HG02798 (cell line): ENCODE results near the gene KCNMB4.
"Not testable (repeated sequence)": the region's sequence is repeated elsewhere in the genome, so short reads cannot be mapped to it uniquely, and the experiment has no call there.

Experiments
- ATAC-seq: cut with Tn5 transposase; IDR thresholded peaks from one replicate; pipeline ENCODE4 v1.9.1; 2021; ENCODE audit warnings: mild to moderate bottlenecking; ENCODE audit not compliant: unreplicated experiment, poor library complexity

Gene KCNMB4

DNA sequence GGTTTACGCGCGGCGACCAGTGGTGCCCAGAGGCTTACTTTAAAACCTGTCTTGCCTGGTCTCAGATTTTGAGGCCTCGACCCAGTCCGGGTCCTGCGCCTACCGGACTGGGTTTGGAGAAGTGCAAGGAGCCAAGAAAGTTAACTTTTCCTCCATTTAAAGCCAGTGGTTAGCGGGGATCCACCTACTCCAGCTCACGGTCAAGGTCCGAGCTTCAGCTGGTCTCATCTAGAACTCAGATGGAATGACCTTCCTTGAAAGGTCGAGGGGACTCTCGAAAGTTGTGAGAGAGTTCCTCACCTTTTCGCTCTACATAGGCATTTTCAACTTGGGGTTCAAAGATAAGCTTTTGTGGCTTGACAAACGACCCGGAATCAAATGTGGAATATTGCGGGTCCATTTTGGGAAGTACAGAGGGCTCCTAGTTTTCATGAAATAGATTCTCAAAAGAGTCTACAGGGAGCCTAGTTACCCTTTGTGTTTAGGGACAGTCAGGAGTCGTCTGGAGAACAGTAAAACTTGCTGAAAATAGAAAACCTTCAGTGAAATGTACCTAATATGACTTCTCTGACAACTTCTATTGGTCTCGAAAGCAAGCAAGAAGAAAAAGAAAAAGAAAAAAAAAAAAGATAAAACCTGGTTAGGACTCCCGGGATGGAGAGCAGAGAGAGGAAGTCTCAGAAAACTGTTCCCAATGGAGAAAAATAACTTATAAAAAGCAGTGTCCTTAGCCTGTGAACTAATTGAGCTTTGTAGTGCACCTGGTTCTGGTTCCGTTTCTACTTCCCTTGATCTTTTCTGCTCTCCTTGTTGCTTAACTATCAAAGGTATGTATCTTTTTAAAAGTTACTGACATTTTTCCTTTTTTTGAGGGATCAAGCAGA is 1.4 kb downstream of the KCNMB4 start:
- ATAC-seq = no peak

DNA sequence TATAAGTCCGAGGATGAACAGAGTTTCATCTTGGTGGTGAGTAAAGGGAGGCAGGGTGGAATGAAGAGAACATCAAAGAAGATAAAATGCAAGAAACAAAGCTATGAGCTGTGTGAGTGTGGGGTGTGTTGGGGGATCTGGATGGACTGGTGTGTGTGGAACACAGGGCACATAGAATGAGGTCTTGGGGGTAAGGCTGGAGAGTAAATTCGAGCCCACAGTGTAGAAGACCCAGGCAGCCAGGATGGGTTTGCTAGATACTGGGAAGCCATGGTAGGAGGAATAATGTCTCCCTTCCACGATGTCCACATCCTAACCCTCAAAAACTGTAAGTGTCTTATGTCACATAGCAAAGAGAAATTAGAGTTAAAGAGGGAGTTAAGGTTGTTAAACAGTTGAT is 6.8 kb downstream of the KCNMB4 start:
- no peak for ATAC-seq

GRCh38 chr12:70379846-70380245 is 13.8 kb downstream of the KCNMB4 start:
- no peak for ATAC-seq

DNA sequence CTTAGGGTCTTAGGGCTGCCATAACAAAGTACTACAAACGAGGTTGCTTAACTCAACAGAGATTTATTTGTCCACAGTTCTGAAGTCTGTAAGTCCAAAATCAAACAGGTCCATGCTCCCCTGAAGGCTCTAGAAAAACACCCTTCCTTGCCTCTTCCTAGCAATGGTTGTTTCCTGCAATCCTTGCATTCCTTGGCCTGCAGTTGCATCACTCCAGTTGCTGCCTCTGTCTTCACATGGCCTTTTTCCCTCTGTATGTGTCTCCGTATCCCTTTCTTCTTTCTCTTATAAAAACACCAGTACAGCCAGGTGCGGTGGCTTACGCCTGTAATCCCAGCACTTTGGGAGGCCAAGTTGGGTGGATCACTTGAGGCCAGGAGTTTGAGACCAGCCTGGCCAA is 17.4 kb downstream of the KCNMB4 start:
- ATAC-seq = no peak

- no peak for ATAC-seq
Observed at GRCh38 chr12:70383886-70384285, 17.8 kb downstream of the KCNMB4 start.

DNA sequence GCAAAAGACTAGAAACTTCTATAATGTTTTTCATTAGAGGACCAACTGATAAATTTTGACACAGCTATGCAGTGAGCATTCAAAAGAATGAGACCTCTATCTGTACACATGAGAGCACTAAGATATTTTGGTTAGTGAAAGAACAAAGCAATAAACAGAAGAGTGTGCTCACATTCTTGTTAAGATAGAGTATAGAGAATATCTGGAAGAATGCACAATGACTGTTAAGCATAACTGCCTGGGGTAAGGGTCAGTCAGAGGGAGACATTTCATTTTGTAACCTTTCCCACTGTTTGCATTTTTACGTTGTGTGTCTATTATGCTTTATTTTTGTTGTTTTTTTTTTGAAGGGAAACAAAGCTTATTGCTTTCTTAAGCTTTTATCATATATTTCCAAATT is 20.7 kb downstream of the KCNMB4 start:
- no peak for ATAC-seq

GRCh38 chr12:70389678-70390077 is 23.6 kb downstream of the KCNMB4 start:
- no peak for ATAC-seq

- ATAC-seq = not testable (repeated sequence)
Observed at GRCh38 chr12:70392631-70393030, 26.5 kb downstream of the KCNMB4 start.

DNA sequence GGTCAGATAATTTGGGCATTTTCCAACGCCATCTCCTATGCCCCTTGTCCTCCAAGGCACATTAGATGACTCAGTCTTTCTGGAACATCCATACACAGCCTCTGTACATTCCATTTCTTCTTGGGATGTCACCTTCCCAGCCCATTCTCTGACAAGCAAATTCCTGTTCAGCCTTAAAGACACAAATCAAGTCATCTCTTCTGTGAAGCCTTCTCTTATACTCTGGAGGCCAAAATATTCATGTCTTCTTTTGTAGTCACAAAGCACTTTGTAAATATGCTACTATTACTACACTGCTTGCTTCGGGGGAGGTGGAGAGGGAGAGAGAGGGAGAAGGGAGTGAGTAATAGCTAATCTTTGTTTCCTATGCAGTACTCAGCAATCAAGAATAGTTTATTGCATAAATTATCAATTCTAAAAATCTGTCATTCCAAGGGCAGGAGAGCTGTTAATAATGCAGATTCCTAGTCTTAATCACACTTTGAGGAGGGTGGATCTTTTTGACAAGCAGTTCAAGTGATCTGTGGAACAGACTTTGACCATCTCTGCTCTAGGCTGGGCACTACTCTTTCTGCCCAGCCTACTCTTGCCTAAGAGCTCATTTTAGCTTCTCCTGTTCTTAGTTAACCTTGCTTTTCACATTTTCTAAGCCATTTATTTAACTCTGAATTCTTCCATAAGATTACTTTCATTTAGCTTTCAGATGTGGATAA is 27.9 kb downstream of the KCNMB4 start:
- no peak for ATAC-seq

DNA sequence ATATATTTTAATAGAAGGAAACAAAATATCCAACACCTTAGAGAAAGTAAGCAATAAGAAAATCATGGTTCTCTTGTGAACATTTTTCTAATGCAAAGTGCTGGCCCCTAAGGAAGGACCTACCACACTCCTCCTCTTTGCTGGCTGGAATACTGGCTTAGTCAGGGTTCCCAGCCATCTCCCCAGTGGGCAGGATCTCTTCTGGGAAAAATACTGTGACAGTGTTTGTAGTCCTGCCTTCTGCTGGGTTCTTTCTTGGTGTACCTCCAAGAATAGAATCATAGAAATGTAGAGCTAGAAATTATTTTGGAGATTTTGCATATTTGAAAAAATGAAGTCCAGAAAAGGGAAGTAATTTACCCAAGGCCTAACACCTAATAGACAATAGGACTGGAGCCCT is 31.9 kb downstream of the KCNMB4 start:
- ATAC-seq = no peak

DNA sequence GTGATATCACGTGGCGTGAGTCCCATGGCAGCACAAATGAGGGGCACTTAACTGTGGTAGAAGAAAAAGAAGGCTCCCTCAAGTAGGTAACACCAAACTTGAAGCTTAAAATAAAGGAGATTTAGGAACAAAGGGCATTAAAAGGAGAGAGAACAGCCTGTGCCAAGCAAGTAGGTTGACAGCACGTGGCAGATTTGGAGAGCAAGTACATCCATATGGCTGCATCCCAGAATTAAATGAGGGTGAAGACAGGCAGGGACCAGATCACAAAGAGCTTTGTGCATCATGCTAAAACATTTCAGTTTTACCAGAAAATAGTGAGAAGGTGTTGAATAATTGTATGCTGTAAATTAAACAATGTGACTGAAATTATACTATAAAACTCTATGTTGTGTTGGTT is 32.8 kb downstream of the KCNMB4 start:
- no peak for ATAC-seq

DNA sequence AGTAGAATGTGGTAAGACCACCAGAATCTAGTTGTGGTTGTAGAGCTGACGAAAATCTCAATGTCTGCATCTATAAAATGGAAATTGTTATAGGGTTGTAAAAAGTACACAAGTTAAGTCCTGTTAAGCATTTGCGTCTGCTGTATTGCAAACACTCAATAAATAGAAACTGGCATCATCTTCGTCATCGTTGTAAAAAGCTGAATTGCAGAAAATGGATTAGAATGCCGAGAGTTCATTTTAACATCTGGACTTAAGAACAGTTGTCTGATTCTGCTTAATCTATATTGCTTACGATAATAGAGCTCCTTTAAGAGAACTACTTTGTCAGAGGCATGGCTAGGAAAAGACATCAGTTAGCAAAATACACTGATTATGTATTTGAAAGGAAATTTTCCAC is 33.2 kb downstream of the KCNMB4 start:
- no peak for ATAC-seq

DNA sequence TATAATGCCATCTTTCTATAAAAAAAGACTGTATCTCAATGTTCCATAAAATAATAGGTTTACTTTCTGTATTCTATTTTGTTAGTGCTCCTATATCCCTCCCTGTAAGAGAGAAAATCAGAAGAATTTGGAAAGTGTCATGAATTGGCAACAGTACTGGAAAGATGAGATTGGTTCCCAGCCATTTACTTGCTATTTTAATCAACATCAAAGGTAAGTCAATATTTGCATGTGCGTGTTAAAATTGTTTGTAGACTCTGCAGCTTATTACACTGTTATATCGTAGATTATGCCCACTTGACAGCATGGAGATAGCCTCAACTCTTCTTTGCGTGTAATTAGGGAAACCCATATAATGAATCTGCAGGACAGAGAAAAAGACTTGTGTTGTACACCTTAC is 34.0 kb downstream of the KCNMB4 start:
- ATAC-seq = no peak

DNA sequence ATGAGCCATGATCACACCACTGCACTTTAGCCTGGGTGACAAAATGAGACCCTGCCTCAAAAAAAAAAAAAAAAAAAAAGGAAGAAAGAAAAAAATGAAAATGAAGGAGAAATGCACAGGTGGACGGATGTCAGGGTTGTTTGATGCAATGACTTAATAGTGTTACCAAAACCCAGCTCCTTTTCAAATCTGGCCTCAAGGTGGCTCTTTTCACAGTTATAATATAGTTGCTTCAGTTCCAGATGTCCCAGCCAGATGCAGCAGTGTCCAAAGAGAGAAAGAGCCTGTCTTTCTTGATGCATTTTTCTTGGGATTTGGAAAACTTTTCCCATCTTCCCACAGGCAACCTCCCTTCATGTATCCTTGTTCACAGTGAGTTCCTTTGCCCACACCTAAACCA is 36.5 kb downstream of the KCNMB4 start:
- ATAC-seq = no peak

- ATAC-seq = no peak
Observed at GRCh38 chr12:70403826-70404225, 37.7 kb downstream of the KCNMB4 start.

DNA sequence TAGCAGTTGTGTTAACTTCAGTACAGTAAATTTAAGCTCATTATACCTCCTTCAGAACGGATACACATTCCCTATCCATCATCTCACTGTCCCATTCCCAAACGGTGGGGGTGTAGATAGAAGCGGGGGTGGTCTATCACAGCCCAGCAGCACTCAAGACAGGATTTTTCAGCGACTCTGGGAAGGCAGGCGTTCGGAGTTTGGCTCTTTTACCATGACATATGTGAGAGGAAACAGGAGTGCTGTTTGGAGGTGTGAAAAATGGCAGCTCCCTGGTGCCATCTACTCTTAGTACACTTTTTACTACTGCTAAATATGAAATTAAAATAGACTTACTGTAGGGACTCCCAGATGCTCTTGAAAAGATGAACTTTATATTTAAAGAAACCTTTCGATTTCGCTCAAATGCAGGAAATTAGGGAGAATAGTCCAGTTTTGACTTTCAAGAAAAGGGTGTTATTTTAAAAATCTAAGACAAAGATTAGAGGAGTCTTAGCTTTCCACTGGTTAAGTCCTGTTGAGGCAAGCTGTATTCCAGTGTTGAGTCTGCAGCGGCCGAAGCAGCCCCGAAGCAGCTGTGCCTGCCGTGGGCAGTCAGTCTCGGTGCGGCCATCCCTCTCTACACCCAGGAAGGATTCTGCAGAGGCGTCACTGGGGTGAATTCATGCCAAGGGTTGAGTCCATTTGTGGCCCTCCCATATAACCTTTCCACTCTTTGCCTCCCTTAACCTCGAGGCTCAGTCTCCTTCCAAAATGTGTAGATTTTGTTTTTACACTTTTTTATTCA is 42.1 kb downstream of the KCNMB4 start:
- no peak for ATAC-seq

DNA sequence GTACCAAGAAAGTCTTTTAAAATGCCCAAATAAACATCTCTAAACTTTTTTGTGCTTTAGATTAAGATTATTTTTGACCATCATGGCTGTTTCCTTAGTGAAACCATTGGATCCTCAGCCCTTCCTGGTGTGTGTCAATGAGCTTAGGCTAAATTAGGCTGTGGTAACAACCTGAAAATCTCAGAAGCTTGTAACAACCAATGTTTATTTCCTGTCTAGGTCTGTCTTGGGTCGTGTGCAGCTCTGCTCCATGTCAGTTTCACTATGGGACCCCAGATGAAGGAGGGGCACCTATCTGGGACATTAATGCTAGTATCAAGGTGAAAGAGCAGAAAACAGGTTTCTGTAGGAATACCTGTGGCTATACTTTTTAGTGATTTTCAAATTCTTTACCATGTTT is 49.9 kb downstream of the KCNMB4 start:
- no peak for ATAC-seq

GRCh38 chr12:70417121-70417520 is 51.0 kb downstream of the KCNMB4 start:
- no peak for ATAC-seq

DNA sequence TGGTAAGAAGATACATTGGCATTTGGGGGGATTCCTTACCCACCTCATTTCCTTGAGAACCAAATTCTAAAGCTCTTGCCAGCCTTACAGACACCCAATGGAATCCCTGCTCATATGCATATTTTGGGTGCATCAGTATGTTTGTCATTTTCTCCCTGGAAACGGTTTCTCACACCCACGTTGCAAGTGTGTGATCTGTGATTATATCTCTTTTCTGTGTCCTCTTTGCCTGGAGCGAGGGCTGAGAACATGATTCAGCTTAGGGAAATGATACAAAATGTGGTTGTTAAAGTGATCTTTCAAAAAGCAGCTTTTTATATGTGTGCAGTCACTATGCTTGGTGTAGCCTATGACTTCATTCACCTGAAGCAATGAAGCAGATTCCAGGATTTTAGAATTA is 52.0 kb downstream of the KCNMB4 start:
- no peak for ATAC-seq

DNA sequence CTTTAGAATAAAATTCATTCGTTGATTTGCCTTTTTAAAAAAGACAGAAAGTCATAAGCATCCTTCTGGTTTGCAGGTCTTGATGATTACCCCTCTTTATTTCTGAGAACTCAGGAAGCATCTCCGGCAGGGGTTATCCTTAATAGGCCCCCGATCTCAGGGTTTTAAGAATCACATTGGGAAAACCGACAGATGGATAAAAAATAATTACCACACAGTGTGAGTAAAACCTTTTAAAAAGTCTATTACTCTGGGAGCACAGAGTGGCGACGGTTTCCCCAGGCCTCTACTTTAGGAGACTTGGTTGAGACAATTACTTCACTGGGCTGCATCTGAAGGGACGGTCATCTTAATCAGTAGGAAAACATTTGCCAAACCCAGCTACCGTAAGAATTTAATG is 56.5 kb downstream of the KCNMB4 start:
- no peak for ATAC-seq

DNA sequence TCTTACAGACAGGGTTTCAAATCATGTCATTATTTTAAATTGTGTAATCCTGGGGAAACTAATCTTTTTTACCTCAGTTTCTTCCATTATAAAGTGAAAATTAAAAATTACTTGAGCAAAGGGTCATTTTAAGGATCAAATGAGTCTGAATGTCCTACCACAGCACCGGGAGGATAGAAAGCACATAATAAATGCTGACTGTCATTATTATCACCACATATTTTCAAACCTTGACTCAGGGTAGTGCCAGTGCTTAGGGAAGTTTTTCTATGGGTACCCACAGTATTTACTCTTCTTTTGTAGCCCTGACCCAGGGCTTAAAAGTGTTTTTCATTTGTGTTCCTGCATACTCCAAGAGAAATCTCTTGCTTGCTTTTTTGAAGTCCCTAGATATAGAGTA is 60.5 kb downstream of the KCNMB4 start:
- ATAC-seq = no peak
